Esophagus muscularis mucosa (tissue), 4 donors: ENCODE data around the gene STAT4. TPM values are rescaled to one million over a fixed set of nuclear protein-coding genes. Genes with fewer than 3 reads are reported as not detected.

Experiments
- DNase-seq: peaks from one replicate; pipeline ENCODE4 v3.0.0-alpha.2; 2017; ENCODE audit errors: extremely low spot score
- H3K27ac ChIP-seq, 4 donors: fragments of 200-600 bp; sonication (generic); replicated peaks in 1 of 4; 1 replicate in 3 of 4; 2 replicates in 1 of 4; pipeline ENCODE4 v1.5.1; 2016 to 2019; ENCODE audit warnings: mild to moderate bottlenecking in 1 of 4
- H3K27me3 ChIP-seq, 4 donors: fragments of 200-600 bp; sonication (generic); one replicate each; pipeline versions ENCODE4 v1.5.1 to v1.6.0; 2016 to 2019
- H3K36me3 ChIP-seq, 4 donors: fragments of 200-600 bp; sonication (generic); one replicate each; pipeline ENCODE4 v1.5.1; 2016 to 2019
- H3K4me1 ChIP-seq, 4 donors: fragments of 200-600 bp; sonication (generic); one replicate each; pipeline ENCODE4 v1.5.1; 2016 to 2019
- H3K4me3 ChIP-seq, 4 donors: fragments of 200-600 bp; sonication (generic); 1 replicate in 2 of 4; 2 replicates in 2 of 4; pipeline ENCODE4 v1.5.1; 2016 to 2019; ENCODE audit warnings: mild to moderate bottlenecking in 4 of 4, moderate library complexity in 1 of 4
- H3K9me3 ChIP-seq, 4 donors: fragments of 200-600 bp; sonication (generic); 1 replicate in 3 of 4; 2 replicates in 1 of 4; pipeline ENCODE4 v1.5.1; 2016 to 2019
- EP300 ChIP-seq: sonication (generic); formaldehyde crosslinking; IDR thresholded peaks from one replicate; pipeline ENCODE4 v1.6.1; 2017; ENCODE audit warnings: antibody characterized with exemption
- POLR2A ChIP-seq: fragments of 450-650 bp; IDR thresholded peaks from one replicate; pipeline ENCODE4 v1.6.1; 2017; ENCODE audit warnings: antibody characterized with exemption, moderate library complexity, mild to moderate bottlenecking, low read depth
- POLR2AphosphoS5 ChIP-seq, 2 donors: sonication (generic); formaldehyde crosslinking; IDR thresholded peaks; one replicate each; pipeline ENCODE4 v1.6.1; 2017; ENCODE audit warnings: antibody characterized with exemption in 2 of 2
- WGBS: methylation state at CpG from one replicate; pipeline ENCODE4 v1.1.5; 2018; 5-methylcytosine and 5-hydroxymethylcytosine counted together
- intact Hi-C: fragments of 100-400 bp; cut with DNase I; formaldehyde crosslinking; loops from one replicate; pipeline ENCODE4 v1.15.1; 2023
- total RNA-seq, 4 donors: library from RNA; depleted of rRNA; stranded (reverse); fragments of >200 nt; gene quantifications; one replicate each; pipeline versions ENCODE4 v1.1.0 to v1.2.1, GENCODE V29; 2016
- TF ChIP-seq, protein P1 (sequence below), 3 experiments: fragments of 200-600 bp in 2 of 3; fragments of 450-650 bp in 1 of 3; sonication (generic) in 2 of 3; IDR thresholded peaks; one replicate each; pipeline ENCODE4 v1.5.1; 2017 to 2019; ENCODE audit warnings: antibody characterized with exemption in 3 of 3, mild to moderate bottlenecking in 2 of 3, moderate library complexity in 1 of 3

The STAT4 gene
- total RNA-seq, 4 donors from 2014 or later, result 0.26 to 5.4 (median 2.4) TPM

GRCh38 chr2:191066197-191066918 is 84.4 kb downstream of the STAT4 start:
- no peak for DNase-seq
- 43% methylated on average over 4 of the region's 4 CpGs for WGBS
- H3K27me3 ChIP-seq, result no peaks in the 10 kb centered on the region
- TF ChIP-seq, protein P1, sequence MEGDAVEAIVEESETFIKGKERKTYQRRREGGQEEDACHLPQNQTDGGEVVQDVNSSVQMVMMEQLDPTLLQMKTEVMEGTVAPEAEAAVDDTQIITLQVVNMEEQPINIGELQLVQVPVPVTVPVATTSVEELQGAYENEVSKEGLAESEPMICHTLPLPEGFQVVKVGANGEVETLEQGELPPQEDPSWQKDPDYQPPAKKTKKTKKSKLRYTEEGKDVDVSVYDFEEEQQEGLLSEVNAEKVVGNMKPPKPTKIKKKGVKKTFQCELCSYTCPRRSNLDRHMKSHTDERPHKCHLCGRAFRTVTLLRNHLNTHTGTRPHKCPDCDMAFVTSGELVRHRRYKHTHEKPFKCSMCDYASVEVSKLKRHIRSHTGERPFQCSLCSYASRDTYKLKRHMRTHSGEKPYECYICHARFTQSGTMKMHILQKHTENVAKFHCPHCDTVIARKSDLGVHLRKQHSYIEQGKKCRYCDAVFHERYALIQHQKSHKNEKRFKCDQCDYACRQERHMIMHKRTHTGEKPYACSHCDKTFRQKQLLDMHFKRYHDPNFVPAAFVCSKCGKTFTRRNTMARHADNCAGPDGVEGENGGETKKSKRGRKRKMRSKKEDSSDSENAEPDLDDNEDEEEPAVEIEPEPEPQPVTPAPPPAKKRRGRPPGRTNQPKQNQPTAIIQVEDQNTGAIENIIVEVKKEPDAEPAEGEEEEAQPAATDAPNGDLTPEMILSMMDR (IDR thresholded peaks at IDR 0.05), result no peak
- TF ChIP-seq EP300 (no peak), POLR2AphosphoS5 (IDR thresholded peaks at IDR 0.05) (no peak), POLR2A (no peak)
- no peak overlapping the region for H3K4me3 ChIP-seq
- no peak overlapping the region for H3K27ac ChIP-seq
- intact Hi-C loops, result no loop called here
- no peaks in the 10 kb centered on the region for H3K4me1 ChIP-seq
- H3K36me3 ChIP-seq, result no peaks in the 10 kb centered on the region
- H3K9me3 ChIP-seq, result no peaks in the 10 kb centered on the region

DNA sequence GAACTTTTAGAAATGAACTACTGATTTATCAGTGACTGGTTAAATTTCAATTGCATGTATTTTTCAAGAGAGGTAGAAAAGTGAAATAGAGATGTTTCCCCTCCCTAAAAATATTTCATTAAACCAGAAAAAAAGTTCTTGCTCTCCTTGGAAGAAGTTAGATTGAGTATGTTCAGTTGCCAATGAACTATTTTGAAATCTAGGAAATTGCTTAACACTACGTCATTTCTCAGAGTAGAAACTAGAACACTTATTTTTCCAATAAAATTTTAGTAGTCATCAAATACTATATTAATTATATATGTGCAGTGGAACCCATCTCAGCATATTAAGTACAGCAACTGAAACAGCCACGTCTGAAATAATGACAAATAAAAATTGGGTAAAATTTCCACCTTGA is 85.0 kb downstream of the STAT4 start:
- no peaks in the 10 kb centered on the region for H3K4me1 ChIP-seq
- intact Hi-C loops, result no loop called here
- TF ChIP-seq POLR2A (no peak), POLR2AphosphoS5 (IDR thresholded peaks at IDR 0.05) (no peak), EP300 (no peak)
- TF ChIP-seq, protein P1 (IDR thresholded peaks at IDR 0.05), result no peak
- H3K4me3 ChIP-seq, result no peak overlapping the region
- H3K36me3 ChIP-seq, result no peaks in the 10 kb centered on the region
- DNase-seq, result no peak
- 52% methylated on average over 2 of the region's 2 CpGs for WGBS
- H3K27ac ChIP-seq, result no peak overlapping the region
- H3K27me3 ChIP-seq, result no peaks in the 10 kb centered on the region
- no peaks in the 10 kb centered on the region for H3K9me3 ChIP-seq

GRCh38 chr2:191064590-191064989 is 86.2 kb downstream of the STAT4 start:
- TF ChIP-seq POLR2AphosphoS5 (IDR thresholded peaks at IDR 0.05), result no peak
- TF ChIP-seq POLR2A, result no peak
- TF ChIP-seq, protein P1 (IDR thresholded peaks at IDR 0.05), result no peak
- TF ChIP-seq EP300, result no peak
- H3K36me3 ChIP-seq, result no peaks in the 10 kb centered on the region
- H3K9me3 ChIP-seq, result no peaks in the 10 kb centered on the region
- H3K27ac ChIP-seq, result no peak overlapping the region
- DNase-seq, result no peak
- intact Hi-C loops, result no loop called here
- H3K4me3 ChIP-seq, result no peak overlapping the region
- no peaks in the 10 kb centered on the region for H3K27me3 ChIP-seq
- H3K4me1 ChIP-seq, result no peaks in the 10 kb centered on the region
- whole genome bisulfite sequencing, result 83% methylated on average over 9 of the region's 9 CpGs

GRCh38 chr2:191063584-191063983 is 87.2 kb downstream of the STAT4 start:
- intact Hi-C loops, result no loop called here
- 77% methylated on average over 1 of the region's 1 CpG for WGBS
- no peak overlapping the region for H3K27ac ChIP-seq
- H3K36me3 ChIP-seq, result no peaks in the 10 kb centered on the region
- H3K27me3 ChIP-seq, result no peaks in the 10 kb centered on the region
- no peaks in the 10 kb centered on the region for H3K9me3 ChIP-seq
- DNase-seq, result no peak
- no peak overlapping the region for H3K4me3 ChIP-seq
- no peaks in the 10 kb centered on the region for H3K4me1 ChIP-seq
- TF ChIP-seq POLR2A, result no peak

DNA sequence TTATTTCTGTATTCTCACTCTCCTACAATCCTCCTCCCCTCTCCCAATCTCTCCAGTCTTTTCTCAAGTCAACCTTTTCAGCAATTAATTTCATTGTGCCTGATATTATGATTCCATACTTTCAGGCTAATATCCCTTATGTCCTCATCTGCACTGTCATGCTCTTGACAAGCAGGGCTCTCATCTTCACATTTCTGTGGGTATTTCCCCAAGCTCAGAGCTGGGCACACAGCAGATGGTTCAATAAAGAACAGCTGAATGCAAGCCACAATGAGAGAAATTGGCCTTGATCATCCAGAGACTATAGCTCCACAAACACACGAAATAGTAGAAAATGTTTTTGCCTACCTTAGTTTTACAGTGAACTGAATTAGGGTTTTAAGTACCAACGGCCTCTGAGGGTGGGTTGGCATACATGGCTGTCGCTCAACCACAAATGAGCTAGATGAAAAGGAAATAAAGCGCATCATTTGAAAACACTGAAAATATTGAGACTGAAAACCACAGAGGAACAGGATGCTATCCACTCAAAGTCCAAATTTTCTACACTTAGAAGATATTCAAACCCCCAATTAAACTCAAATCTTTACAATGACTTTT is 89.3 kb downstream of the STAT4 start:
- intact Hi-C loops, result no loop called here
- H3K4me3 ChIP-seq, result no peak overlapping the region
- H3K36me3 ChIP-seq, result no peaks in the 10 kb centered on the region
- no peak for TF ChIP-seq EP300
- TF ChIP-seq POLR2A, result no peak
- no peak for TF ChIP-seq POLR2AphosphoS5 (IDR thresholded peaks at IDR 0.05)
- TF ChIP-seq, protein P1 (IDR thresholded peaks at IDR 0.05), result no peak
- WGBS, result 93% methylated on average over 4 of the region's 4 CpGs
- H3K9me3 ChIP-seq, result no peaks in the 10 kb centered on the region
- H3K4me1 ChIP-seq, result no peaks in the 10 kb centered on the region
- no peaks in the 10 kb centered on the region for H3K27me3 ChIP-seq
- DNase-seq, result no peak
- H3K27ac ChIP-seq, result no peak overlapping the region
